Colonic mucosa (tissue), 4 donors: Measurements from ENCODE around the gene CHMP3. TPM values are rescaled to one million over a fixed set of nuclear protein-coding genes. Genes with fewer than 3 reads are reported as not detected.

ENCODE experiments used
- DNase-seq: peaks from one replicate; pipeline ENCODE4 v3.0.0-alpha.2; 2020
- H3K27ac ChIP-seq: fragments of 200-600 bp; one replicate; pipeline ENCODE4 v1.8.0; 2021
- H3K27me3 ChIP-seq: fragments of 200-600 bp; one replicate; pipeline ENCODE4 v1.8.0; 2021
- H3K36me3 ChIP-seq: fragments of 200-600 bp; one replicate; pipeline ENCODE4 v1.8.0; 2021
- H3K4me1 ChIP-seq: fragments of 200-600 bp; one replicate; pipeline ENCODE4 v1.8.0; 2021; ENCODE audit warnings: mild to moderate bottlenecking
- H3K4me3 ChIP-seq: fragments of 200-600 bp; one replicate; pipeline ENCODE4 v1.8.0; 2021
- H3K9ac ChIP-seq, 2 donors: one replicate each; pipeline ENCODE4 v1.7.0; 2013; ENCODE audit warnings: control low read depth in 2 of 2, low read depth in 2 of 2, low read length in 2 of 2
- H3K9me3 ChIP-seq: fragments of 200-600 bp; one replicate; pipeline ENCODE4 v1.8.0; 2021
- intact Hi-C: fragments of 100-400 bp; cut with DNase I; formaldehyde crosslinking; loops from one replicate; pipeline ENCODE4 v1.14.1; 2022
- total RNA-seq, 2 donors: library from RNA; stranded (reverse); fragmentation: NEBNext Ultra II Directional in 1 of 2; extraction: Animal tissue kit (Norgen Biotek cat#: 25700) in 1 of 2; gene quantifications; one replicate each; pipeline ENCODE4 v1.2.1, GENCODE V29; 2021
- TF ChIP-seq, protein P1 (sequence below): fragments of 200-600 bp; IDR thresholded peaks from one replicate; pipeline ENCODE4 v1.8.0; 2022; ENCODE audit warnings: antibody characterized with exemption, mild to moderate bottlenecking
- donor health status: healthy.
- donor health status: DM: no; HTN: no; CAD: no.
- donor health status: DM: no; HTN: no; CAD: no.

The CHMP3 gene
- total RNA-seq, 2 donors from 2014 or later: 115 to 186 TPM

GRCh38 chr2:86577817-86578456 is 14.7 kb upstream of the CHMP3 start:
- no peak overlapping the region for H3K4me3 ChIP-seq
- no peak for DNase-seq
- no peak overlapping the region for H3K27ac ChIP-seq
- no peaks in the 10 kb centered on the region for H3K4me1 ChIP-seq
- TF ChIP-seq, protein P1, sequence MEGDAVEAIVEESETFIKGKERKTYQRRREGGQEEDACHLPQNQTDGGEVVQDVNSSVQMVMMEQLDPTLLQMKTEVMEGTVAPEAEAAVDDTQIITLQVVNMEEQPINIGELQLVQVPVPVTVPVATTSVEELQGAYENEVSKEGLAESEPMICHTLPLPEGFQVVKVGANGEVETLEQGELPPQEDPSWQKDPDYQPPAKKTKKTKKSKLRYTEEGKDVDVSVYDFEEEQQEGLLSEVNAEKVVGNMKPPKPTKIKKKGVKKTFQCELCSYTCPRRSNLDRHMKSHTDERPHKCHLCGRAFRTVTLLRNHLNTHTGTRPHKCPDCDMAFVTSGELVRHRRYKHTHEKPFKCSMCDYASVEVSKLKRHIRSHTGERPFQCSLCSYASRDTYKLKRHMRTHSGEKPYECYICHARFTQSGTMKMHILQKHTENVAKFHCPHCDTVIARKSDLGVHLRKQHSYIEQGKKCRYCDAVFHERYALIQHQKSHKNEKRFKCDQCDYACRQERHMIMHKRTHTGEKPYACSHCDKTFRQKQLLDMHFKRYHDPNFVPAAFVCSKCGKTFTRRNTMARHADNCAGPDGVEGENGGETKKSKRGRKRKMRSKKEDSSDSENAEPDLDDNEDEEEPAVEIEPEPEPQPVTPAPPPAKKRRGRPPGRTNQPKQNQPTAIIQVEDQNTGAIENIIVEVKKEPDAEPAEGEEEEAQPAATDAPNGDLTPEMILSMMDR: no peak
- intact Hi-C loops: no loop called here
- H3K27me3 ChIP-seq: no peaks in the 10 kb centered on the region
- no peaks in the 10 kb centered on the region for H3K36me3 ChIP-seq
- no peak overlapping the region for H3K9ac ChIP-seq
- no peaks in the 10 kb centered on the region for H3K9me3 ChIP-seq

DNA sequence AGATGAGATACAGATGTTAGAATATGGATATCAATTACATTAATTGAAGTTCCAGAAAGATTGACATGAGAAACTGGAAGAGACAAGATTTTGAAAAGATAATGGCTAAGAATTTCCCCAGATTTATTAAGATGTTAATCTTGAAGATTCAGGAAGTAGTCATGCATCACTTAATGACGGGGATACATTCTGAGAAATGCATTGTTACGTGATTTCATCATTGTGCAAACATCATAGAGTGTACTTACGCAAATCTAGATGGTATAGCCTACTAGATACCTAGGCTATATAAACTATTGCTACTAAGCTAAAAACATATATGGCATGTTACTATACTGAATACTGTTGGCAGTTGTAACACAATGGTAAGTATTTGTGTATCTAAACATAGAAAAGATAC is 6.8 kb upstream of the CHMP3 start:
- H3K9ac ChIP-seq: no peak overlapping the region
- intact Hi-C loops: no loop called here

GRCh38 chr2:86566821-86567190 is 3.6 kb upstream of the CHMP3 start:
- peaks cover 4% of the 10 kb centered on the region for H3K4me1 ChIP-seq
- no peak overlapping the region for H3K9ac ChIP-seq
- no peaks in the 10 kb centered on the region for H3K36me3 ChIP-seq
- no peak overlapping the region for H3K4me3 ChIP-seq
- H3K27me3 ChIP-seq: no peaks in the 10 kb centered on the region
- intact Hi-C loops: no loop called here
- no peaks in the 10 kb centered on the region for H3K9me3 ChIP-seq
- TF ChIP-seq, protein P1: no peak
- no peak for DNase-seq
- H3K27ac ChIP-seq: no peak overlapping the region

More for the DNA sequence above, 6.8 kb upstream of the CHMP3 start:
- no peak for DNase-seq
- Histone ChIP-seq H3K4me3 (no peak overlapping the region), H3K9me3 (no peaks in the 10 kb centered on the region), H3K27me3 (no peaks in the 10 kb centered on the region), H3K36me3 (no peaks in the 10 kb centered on the region), H3K4me1 (no peaks in the 10 kb centered on the region), H3K27ac (no peak overlapping the region)
- TF ChIP-seq, protein P1: no peak

DNA sequence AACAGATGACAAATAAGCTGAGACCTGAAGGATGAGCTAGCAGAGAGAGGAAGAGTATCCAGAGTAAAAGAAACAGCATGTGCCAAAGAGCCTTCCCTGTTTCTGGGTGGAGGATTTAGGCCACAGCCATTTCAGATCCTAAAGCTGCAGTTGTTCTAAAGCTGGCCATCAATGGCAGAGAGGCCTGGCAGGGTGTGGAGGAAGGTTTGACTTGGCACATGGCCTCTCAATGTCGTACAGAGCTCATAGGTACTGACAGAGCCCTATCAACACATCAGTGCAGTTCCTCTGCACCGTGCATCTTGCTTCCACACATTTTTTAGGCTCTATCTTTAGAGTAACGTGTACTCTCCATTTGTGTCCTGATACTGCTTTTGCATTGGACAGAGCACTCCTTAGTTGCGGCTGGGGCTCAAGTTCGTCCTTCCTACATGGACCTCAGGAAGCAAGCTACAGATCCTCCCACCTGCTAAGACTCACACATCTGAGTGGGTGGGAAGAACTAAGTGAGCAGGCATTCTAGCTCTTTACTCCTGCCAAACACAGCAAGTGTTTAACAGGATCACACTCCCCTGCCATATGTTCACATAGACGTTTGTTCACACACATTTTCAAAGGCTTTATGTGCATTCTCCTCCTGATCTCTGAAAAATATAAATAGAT is 3.0 kb upstream of the CHMP3 start:
- Histone ChIP-seq H3K27ac (no peak overlapping the region), H3K4me3 (no peak overlapping the region), H3K36me3 (no peaks in the 10 kb centered on the region), H3K9ac (no peak overlapping the region), H3K4me1 (peaks cover 5% of the 10 kb centered on the region), H3K9me3 (no peaks in the 10 kb centered on the region), H3K27me3 (no peaks in the 10 kb centered on the region)
- no peak for DNase-seq
- TF ChIP-seq, protein P1: no peak
- intact Hi-C loops: no loop called here

- Histone ChIP-seq H3K9ac (peak overlapping the region in 1 of 2 donors; percentile 89), H3K27ac (peak overlapping the region; percentile 99), H3K4me3 (peak overlapping the region; percentile 75), H3K27me3 (no peaks in the 10 kb centered on the region), H3K9me3 (no peaks in the 10 kb centered on the region), H3K4me1 (peaks cover 5% of the 10 kb centered on the region), H3K36me3 (no peaks in the 10 kb centered on the region)
- intact Hi-C loops: no loop called here
- no peak for DNase-seq
- TF ChIP-seq, protein P1: no peak
These were observed 413 bp upstream of the CHMP3 start for GRCh38 chr2:86563650-86564061.
